Muscle layer of colon (tissue), 2 donors: ENCODE data around the gene CCDC85C.

Experiments
- H3K27ac ChIP-seq: one replicate; pipeline ENCODE4 v1.7.0; 2013; ENCODE audit warnings: low read depth, mild to moderate bottlenecking, low read length, moderate library complexity
- H3K27me3 ChIP-seq, 2 donors: one replicate each; pipeline ENCODE4 v1.7.0; 2013; ENCODE audit warnings: low read length in 2 of 2, mild to moderate bottlenecking in 2 of 2; ENCODE audit not compliant: insufficient read depth in 2 of 2, control insufficient read depth in 1 of 2
- H3K36me3 ChIP-seq: one replicate; pipeline ENCODE4 v1.7.0; 2013; ENCODE audit warnings: mild to moderate bottlenecking, low read length; ENCODE audit not compliant: insufficient read depth
- H3K4me1 ChIP-seq: one replicate; pipeline ENCODE4 v1.7.0; 2013; ENCODE audit warnings: mild to moderate bottlenecking, low read length; ENCODE audit not compliant: insufficient read depth
- H3K4me3 ChIP-seq, 2 donors: one replicate each; pipeline ENCODE4 v1.7.0; 2013; ENCODE audit warnings: low read length in 2 of 2, low read depth in 1 of 2, mild to moderate bottlenecking in 1 of 2, moderate library complexity in 1 of 2
- H3K9ac ChIP-seq: one replicate; pipeline ENCODE4 v1.7.0; 2013; ENCODE audit warnings: low read length
- H3K9me3 ChIP-seq: one replicate; pipeline ENCODE4 v1.7.0; 2013; ENCODE audit warnings: mild to moderate bottlenecking, low read length
- donor health status: abdominal sarcoma.
- donor health status: Adenocarcinoma of cecum.

The CCDC85C gene

GRCh38 chr14:99612738-99613330 is 8.8 kb upstream of the CCDC85C start:
- no peak overlapping the region for H3K27ac ChIP-seq
- H3K4me3 ChIP-seq: no peak overlapping the region
- no peaks in the 10 kb centered on the region for H3K27me3 ChIP-seq
- H3K4me1 ChIP-seq: no peaks in the 10 kb centered on the region
- no peaks in the 10 kb centered on the region for H3K9me3 ChIP-seq
- H3K9ac ChIP-seq: no peak overlapping the region
- no peaks in the 10 kb centered on the region for H3K36me3 ChIP-seq

DNA sequence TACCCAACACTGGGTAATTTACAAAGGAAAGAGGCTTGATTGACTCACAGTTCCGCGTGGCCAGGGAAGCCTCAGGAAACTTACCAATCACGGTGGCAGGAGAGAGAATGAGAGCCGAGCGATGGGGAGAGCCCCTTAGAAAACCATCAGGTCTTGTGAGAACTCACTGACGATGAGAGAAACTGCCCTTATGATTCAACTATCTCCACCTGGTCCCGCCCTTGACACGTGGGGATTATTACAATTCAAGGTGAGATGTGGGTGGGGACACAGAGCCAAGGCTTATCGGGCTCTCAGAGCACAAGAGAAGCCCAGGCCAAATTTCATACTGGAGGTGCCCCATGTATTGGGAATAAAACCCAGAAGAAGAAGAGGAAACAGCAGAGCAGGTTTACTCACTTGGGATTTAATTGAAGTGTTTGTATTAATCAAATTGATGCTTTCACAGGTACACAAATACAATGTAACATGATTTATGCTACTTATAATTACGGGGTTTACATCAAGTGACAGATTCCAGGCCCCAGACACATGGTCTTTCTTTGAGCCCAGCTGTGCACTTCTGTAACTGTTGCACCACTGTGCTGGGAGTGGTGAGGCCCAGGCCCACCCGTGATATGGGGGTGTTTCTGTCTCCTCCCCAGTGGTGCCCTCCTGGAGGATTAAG is 8.2 kb upstream of the CCDC85C start:
- no peak overlapping the region for H3K9ac ChIP-seq
- no peaks in the 10 kb centered on the region for H3K27me3 ChIP-seq
- no peak overlapping the region for H3K27ac ChIP-seq
- H3K4me3 ChIP-seq: no peak overlapping the region
- H3K36me3 ChIP-seq: no peaks in the 10 kb centered on the region
- H3K4me1 ChIP-seq: no peaks in the 10 kb centered on the region
- no peaks in the 10 kb centered on the region for H3K9me3 ChIP-seq

GRCh38 chr14:99611646-99612045 is 7.6 kb upstream of the CCDC85C start:
- no peaks in the 10 kb centered on the region for H3K4me1 ChIP-seq
- H3K4me3 ChIP-seq: no peak overlapping the region
- H3K27ac ChIP-seq: no peak overlapping the region
- no peaks in the 10 kb centered on the region for H3K36me3 ChIP-seq
- no peak overlapping the region for H3K9ac ChIP-seq
- no peaks in the 10 kb centered on the region for H3K9me3 ChIP-seq
- H3K27me3 ChIP-seq: no peaks in the 10 kb centered on the region

DNA sequence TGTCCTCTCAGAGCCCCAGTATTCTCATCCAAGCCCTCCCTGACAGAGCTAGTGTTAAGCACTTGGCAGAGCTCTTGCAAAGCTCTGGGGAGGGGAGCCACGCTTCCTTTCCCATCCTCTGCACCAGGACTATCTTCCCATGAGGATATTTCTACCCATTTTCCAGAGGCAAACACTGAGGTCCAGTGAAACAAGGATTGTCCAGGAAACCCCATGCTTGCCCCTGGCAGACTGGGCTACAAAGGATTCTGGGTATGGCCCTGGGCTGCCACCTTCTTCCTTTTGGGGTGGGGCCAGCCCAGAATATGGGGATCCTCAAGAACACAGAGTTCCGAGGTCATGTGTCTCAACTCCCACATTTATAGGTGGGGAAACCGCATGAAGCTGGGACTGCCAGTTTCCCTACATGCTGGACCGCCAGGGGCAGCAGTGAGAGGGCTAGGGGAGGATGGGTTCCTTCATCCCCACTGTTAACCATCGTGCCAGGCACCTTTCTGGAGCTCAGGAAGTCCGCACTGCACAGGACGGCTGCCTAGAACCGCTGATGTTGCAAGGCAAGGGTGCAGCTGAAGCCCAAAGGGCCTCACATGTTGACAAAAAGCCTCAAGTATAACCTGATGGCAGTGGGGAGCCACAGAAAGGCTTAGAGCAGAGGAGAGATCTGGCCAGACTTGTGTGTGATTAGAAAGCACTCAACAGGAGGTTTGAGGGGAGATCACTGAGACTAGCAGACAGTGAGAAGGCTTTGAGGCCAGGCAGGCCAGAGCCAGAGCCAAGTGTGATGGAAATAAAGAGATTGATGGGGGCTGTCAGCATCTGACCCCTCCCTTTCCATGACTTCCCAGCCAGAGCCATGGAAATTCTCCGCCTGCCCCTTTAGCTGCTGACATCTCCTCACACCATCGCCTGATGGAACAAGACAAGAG is 5.5 kb upstream of the CCDC85C start:
- no peaks in the 10 kb centered on the region for H3K36me3 ChIP-seq
- no peak overlapping the region for H3K4me3 ChIP-seq
- no peaks in the 10 kb centered on the region for H3K27me3 ChIP-seq
- H3K27ac ChIP-seq: no peak overlapping the region
- H3K9me3 ChIP-seq: no peaks in the 10 kb centered on the region
- H3K4me1 ChIP-seq: peaks cover 8% of the 10 kb centered on the region
- H3K9ac ChIP-seq: no peak overlapping the region

DNA sequence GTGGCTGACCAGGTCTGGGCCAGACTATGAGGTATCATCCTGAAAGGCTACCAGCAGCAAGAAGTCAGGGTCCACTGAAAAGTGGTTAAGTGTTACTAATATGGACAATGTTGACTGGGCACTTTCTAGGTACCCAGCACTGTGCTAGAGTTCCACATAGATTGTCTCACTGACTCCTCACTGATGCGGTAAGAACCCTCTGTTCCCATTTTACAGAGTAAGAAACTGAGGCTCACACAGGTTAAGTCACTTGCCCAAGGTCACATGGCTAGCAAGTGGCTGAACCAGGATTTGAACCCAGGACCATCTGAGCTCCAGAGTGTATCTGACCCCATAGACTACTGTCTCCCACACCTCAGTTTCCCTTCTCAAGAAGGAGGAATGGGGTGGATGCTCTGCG is 4.6 kb upstream of the CCDC85C start:
- H3K4me3 ChIP-seq: no peak overlapping the region
- no peaks in the 10 kb centered on the region for H3K9me3 ChIP-seq
- H3K4me1 ChIP-seq: peaks cover 8% of the 10 kb centered on the region
- no peaks in the 10 kb centered on the region for H3K27me3 ChIP-seq
- H3K9ac ChIP-seq: no peak overlapping the region
- no peaks in the 10 kb centered on the region for H3K36me3 ChIP-seq
- H3K27ac ChIP-seq: no peak overlapping the region

DNA sequence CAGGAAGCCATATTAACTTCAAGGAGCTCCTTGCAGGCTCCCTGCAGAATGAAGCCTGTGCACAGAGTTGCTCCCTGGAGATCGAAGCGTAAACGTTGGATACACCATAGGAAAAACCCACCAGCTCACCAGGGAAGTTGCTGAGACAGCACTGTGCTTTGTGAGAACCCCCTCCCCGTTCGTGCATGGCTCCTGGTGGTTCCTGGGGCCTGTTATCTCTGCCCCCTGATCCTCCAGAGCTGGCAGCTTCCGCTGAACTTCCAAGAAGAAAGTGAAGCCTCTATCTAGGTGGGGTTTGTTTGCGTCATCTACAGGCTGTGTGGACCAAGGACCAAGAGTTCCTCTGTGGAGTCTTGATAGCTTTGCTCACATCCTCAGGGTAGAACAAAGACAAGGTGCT is 2.4 kb upstream of the CCDC85C start:
- H3K4me1 ChIP-seq: peaks cover 17% of the 10 kb centered on the region
- no peak overlapping the region for H3K9ac ChIP-seq
- H3K4me3 ChIP-seq: no peak overlapping the region
- H3K9me3 ChIP-seq: no peaks in the 10 kb centered on the region
- H3K36me3 ChIP-seq: no peaks in the 10 kb centered on the region
- H3K27me3 ChIP-seq: no peaks in the 10 kb centered on the region
- no peak overlapping the region for H3K27ac ChIP-seq

DNA sequence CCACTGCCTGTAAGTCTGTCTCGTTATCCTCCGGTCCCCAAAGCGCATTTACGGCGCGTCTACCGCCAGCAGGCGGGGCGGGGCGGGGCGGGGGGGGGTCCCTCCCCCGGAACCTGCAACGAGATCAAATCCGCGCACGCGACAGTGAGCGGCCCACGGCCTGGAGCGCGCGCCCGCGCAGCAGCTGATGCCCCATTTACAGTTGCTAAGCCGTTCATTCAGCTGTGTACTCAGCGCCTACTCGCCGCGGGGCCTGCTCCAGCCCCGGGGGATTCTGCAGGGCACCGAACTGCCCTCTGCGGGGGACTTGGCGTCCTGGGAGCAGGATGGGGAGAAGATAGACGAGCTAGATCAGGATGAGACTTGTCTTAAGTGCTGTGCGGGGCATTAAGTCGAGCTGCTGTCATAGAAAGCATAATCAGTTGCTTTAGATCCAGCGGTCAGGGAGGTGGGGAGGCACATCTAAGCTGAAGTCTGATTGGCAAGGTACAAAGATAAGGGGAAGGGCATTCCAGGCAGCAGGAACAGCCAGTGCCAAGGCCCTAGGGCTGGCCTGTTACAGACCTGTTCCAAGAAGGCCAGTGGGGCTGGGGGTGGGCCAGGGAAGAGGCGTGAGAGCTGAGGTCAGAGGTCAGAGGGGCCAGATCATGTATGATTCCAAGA is 1.4 kb upstream of the CCDC85C start:
- Histone ChIP-seq H3K4me3 (peak overlapping the region; percentile 72 to 84), H3K9me3 (no peaks in the 10 kb centered on the region), H3K9ac (peak overlapping the region; percentile 41), H3K27me3 (no peaks in the 10 kb centered on the region), H3K36me3 (no peaks in the 10 kb centered on the region), H3K27ac (peak overlapping the region; percentile 86), H3K4me1 (peaks cover 25% of the 10 kb centered on the region)

DNA sequence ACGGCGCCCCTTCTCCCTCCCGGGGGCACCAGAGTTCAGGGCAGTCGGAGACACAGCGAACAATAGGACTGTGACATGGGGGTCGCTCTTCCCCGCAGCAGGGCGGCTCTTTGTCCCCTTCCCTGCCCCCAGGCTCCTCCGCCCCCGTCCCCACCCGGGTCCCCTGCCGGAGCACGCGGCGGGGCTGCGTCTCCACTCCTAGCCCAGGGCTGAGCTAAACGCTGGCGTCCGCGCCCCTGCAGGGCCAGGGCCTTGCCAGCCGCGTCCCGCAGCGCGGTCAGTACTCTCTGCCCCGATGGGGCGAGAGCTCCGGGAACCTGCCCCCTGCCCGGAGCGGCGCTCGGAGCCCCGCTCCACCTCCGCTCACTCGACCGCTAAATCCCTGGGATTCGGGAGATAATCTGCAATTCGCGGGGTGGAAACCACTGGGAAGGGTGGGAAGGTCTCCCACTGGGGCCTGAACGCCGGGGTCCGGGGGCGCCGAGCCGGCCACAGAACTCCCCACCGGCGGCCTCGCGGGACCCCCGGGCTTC is 825 bp upstream of the CCDC85C start:
- H3K9me3 ChIP-seq: no peaks in the 10 kb centered on the region
- H3K9ac ChIP-seq: no peak overlapping the region
- H3K4me3 ChIP-seq: peak overlapping the region; percentile 72 to 84
- H3K36me3 ChIP-seq: no peaks in the 10 kb centered on the region
- H3K27ac ChIP-seq: peak overlapping the region; percentile 86
- no peaks in the 10 kb centered on the region for H3K27me3 ChIP-seq
- H3K4me1 ChIP-seq: peaks cover 31% of the 10 kb centered on the region

DNA sequence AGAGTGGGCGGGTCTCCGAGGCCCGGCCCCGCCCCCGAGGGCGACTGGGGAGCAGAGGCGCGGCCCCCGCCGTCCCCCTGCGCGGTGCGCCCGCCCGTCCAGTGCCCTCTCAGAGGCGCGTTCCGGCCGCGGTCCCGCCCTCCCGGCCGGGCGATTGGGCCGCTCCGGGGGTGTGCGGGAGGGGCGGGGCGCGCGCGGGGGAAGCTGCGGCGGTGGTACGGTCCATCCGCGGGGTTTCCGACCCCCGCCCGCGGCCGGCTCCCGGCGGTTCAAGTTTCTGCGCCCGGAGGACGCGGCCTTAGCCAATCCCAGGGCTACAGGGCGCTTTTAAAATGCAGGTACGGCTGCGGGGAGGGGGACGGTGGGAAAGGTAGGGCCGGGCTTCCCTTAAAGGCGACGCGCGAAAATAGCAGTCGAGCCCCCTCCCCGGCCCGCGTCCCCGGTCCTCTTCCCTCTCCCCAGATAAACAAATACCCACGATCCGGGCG is 315 bp upstream of the CCDC85C start:
- H3K27me3 ChIP-seq: no peaks in the 10 kb centered on the region
- peak overlapping the region; percentile 72 to 84 for H3K4me3 ChIP-seq
- peaks cover 36% of the 10 kb centered on the region for H3K4me1 ChIP-seq
- peak overlapping the region; percentile 86 for H3K27ac ChIP-seq
- no peaks in the 10 kb centered on the region for H3K36me3 ChIP-seq
- no peak overlapping the region for H3K9ac ChIP-seq
- H3K9me3 ChIP-seq: no peaks in the 10 kb centered on the region

DNA sequence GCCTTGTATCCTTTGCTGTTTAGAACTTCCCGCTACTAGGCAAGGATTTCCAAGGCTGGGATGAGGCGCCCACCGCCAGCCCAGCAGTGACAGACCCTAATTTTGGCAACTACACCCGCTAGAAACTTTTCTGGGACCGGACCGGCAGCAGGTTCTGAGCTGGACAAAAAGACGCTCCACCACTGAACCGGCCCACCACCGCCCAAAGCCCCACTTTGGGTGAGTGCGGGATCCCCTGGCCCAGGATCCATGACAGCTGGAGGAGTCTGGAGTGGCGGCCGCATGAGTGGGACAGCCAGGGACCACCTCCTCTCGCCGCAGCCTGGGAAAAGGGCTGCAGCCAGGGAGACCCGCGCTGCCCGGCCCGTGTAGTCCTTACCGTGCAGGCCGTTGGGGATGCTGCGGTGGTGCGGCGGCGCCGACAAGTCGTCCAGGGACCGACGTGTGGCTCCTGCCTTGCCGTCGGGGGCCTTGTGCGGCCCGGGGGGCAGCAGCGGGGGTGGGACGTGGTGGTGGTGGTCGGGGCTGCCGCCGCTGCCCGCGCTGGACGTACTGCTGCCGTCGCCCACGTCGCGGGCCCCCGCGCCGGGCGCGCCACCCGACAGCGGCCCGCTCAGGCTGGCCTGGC is 1.1 kb downstream of the CCDC85C start:
- Histone ChIP-seq H3K36me3 (no peaks in the 10 kb centered on the region), H3K4me1 (peaks cover 50% of the 10 kb centered on the region), H3K27ac (peak overlapping the region; percentile 87)

More for the DNA sequence above, 1.1 kb downstream of the CCDC85C start:
- peak overlapping the region; percentile 73 to 78 for H3K4me3 ChIP-seq
- peak overlapping the region; percentile 69 for H3K9ac ChIP-seq
- no peaks in the 10 kb centered on the region for H3K9me3 ChIP-seq
- no peaks in the 10 kb centered on the region for H3K27me3 ChIP-seq
